ENCODE data around the gene CLASP1. TPM values are rescaled to one million over a fixed set of nuclear protein-coding genes. Genes with fewer than 3 reads are reported as not detected.

CLASP1 gene
- total and polyA plus RNA-seq, 2 of the 8 experiments (the other 6 are each of a cell fraction or from before 2014, with no cell fraction given), result 7.3 to 53.9 TPM

DNA sequence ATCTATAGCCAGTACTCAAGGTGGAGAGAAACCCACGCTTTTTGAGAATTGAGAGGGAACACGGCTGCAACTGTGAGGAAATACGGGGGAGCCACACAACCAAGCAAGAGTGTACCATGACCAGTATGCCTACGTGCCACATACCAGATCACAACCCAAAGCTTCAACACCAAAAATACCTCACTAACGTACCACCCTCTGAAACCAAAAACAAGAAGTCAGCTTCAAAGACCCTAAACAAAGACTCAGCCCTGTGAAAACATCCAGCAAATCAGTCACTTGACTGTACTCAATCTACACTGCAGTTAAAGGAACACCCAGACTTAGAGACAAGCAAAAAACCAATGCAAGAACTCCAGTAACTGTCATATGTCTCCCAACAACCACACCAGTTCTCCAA lies 101.6 kb downstream of the CLASP1 start:
- H2BK20ac ChIP-seq (ENCODE audit: low read length), result no peak overlapping the region
- H3K9me3 ChIP-seq (ENCODE audit: insufficient read depth in 2 of 2, low read depth in 1 of 2, low read length in 1 of 2), result no peaks in the 10 kb centered on the region
- H3K27me3 ChIP-seq (replicated peaks in 1 of 4; ENCODE audit: control insufficient read depth in 3 of 4, extremely low read depth in 1 of 4, insufficient read depth in 3 of 4, low read length in 3 of 4), result no peaks in the 10 kb centered on the region
- H2BK120ac ChIP-seq (replicated peaks; ENCODE audit: low read depth, low read length), result no peak overlapping the region
- H4K8ac ChIP-seq (ENCODE audit: extremely low read depth, insufficient read depth, low read length), result no peak overlapping the region
- no peak overlapping the region for H4K5ac ChIP-seq (ENCODE audit: insufficient read length, low read depth, low read length)
- H3K23ac ChIP-seq (ENCODE audit: insufficient read length), result no peak overlapping the region
- H3K36me3 ChIP-seq (ENCODE audit: control insufficient read depth in 2 of 4, insufficient read depth in 4 of 4, low read length in 3 of 4), result no peaks in the 10 kb centered on the region
- H3K14ac ChIP-seq (ENCODE audit: insufficient read length), result no peak overlapping the region
- H2AK5ac ChIP-seq (ENCODE audit: low read depth, low read length), result no peak overlapping the region
- WGBS, 2 experiments (ENCODE audit: extremely low coverage in 1 of 2, insufficient coverage in 1 of 2, insufficient read length in 1 of 2, insufficient replicate concordance in 2 of 2, low coverage in 1 of 2, low lambda C conversion rate in 2 of 2, missing lambda C conversion rate in 1 of 2), result 85% methylated on average over 5 of the region's 5 CpGs; no CpG with 5 or more reads in 1 of the 2 experiments
- H2BK15ac ChIP-seq (ENCODE audit: low read length), result 0 out of 2 replicates have a peak overlapping the region, but pooled peaks have one; percentile 46
- ChIA-PET CTCF (ENCODE audit: partially characterized antibody) (interaction anchor here (1.1 to 1.4 kb wide), 2 partner anchors 16 to 148 kb away, joined by 3 read pairs; no protein-coding TSS in a partner anchor), POLR2A (ENCODE audit: partially characterized antibody) (interaction anchor here (1.0 to 4.5 kb wide), 3 partner anchors 15 to 134 kb away, joined by 3 to 36 read pairs (median 3); partner anchors contain the start of gene RNU4ATAC)
- H3K56ac ChIP-seq (replicated peaks; ENCODE audit: insufficient read length, low read depth, low read length), result no peak overlapping the region
- H3K4me1 ChIP-seq (replicated peaks in 1 of 4; ENCODE audit: control insufficient read depth in 3 of 4, insufficient read depth in 4 of 4, low read length in 3 of 4), result peaks cover 0 to 3% (median 0%) of the 10 kb centered on the region in 4 experiments; a peak in 1 of 7 replicates
- H3K4me2 ChIP-seq (ENCODE audit: insufficient read depth in 1 of 2, low read depth in 2 of 2, low read length in 2 of 2), result no peak overlapping the region
- H3K4me3 ChIP-seq (ENCODE audit: extremely low read depth in 1 of 4, insufficient read depth in 2 of 4, low read depth in 3 of 4, low read length in 4 of 4), result no peak overlapping the region
- H3K79me2 ChIP-seq (ENCODE audit: control insufficient read depth in 1 of 2, insufficient read depth in 2 of 2, low read length in 2 of 2), result peaks cover 6 to 91% of the 10 kb centered on the region in 2 experiments; a peak in 3 of 4 replicates
- peak overlapping the region; percentile 30; the same call in 1 of the 2 replicates for H2BK5ac ChIP-seq (ENCODE audit: low read depth, low read length)
- no peak overlapping the region for H4K91ac ChIP-seq (replicated peaks; ENCODE audit: insufficient read length, low read length)
- DNase-seq (ENCODE audit: low read depth in 1 of 2, low spot score in 2 of 2) (no peak), FAIRE-seq (no peak)
- no peak overlapping the region for H2BK12ac ChIP-seq (ENCODE audit: low read depth, low read length)
- H3K79me1 ChIP-seq (ENCODE audit: low read depth, low read length), result peaks cover 15% of the 10 kb centered on the region
- no peak overlapping the region for H3K4ac ChIP-seq (replicated peaks; ENCODE audit: insufficient read length, low read depth, low read length)
- H3K27ac ChIP-seq (ENCODE audit: low read depth, low read length), result no peak overlapping the region
- no peak overlapping the region for H2AFZ ChIP-seq (ENCODE audit: low read length)
- H3K18ac ChIP-seq (ENCODE audit: extremely low read depth, low read length), result peak overlapping the region; percentile 13; the same call in 1 of the 2 replicates
- 0 out of 2 replicates have a peak, but pooled peaks cover 2% of the 10 kb centered on the region for H3K23me2 ChIP-seq (ENCODE audit: low read depth, low read length)
- H3K9ac ChIP-seq (replicated peaks in 1 of 4; ENCODE audit: extremely low read depth in 1 of 4, low read depth in 3 of 4, low read length in 3 of 4), result no peak overlapping the region
- peaks cover 0 to 4% of the 10 kb centered on the region in 2 experiments for H4K20me1 ChIP-seq (replicated peaks in 1 of 2; ENCODE audit: control insufficient read depth in 1 of 2, insufficient read depth in 2 of 2, low read length in 2 of 2)
- TF ChIP-seq JUND (IDR thresholded peaks at IDR 0.05; ENCODE audit: low read length), result no peak
- TF ChIP-seq POLR2AphosphoS5 (IDR thresholded peaks at IDR 0.05; ENCODE audit: low read depth, low read length), result no peak
- TF ChIP-seq, protein P1, sequence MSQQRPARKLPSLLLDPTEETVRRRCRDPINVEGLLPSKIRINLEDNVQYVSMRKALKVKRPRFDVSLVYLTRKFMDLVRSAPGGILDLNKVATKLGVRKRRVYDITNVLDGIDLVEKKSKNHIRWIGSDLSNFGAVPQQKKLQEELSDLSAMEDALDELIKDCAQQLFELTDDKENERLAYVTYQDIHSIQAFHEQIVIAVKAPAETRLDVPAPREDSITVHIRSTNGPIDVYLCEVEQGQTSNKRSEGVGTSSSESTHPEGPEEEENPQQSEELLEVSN (IDR thresholded peaks at IDR 0.05), result no peak
- TF ChIP-seq CTBP2 (IDR thresholded peaks at IDR 0.05; ENCODE audit: borderline replicate concordance, insufficient read depth, insufficient read length, low read length), result no peak
- TF ChIP-seq SRF (IDR thresholded peaks at IDR 0.05; ENCODE audit: low read depth, low read length), result no peak
- TF ChIP-seq, protein P2, sequence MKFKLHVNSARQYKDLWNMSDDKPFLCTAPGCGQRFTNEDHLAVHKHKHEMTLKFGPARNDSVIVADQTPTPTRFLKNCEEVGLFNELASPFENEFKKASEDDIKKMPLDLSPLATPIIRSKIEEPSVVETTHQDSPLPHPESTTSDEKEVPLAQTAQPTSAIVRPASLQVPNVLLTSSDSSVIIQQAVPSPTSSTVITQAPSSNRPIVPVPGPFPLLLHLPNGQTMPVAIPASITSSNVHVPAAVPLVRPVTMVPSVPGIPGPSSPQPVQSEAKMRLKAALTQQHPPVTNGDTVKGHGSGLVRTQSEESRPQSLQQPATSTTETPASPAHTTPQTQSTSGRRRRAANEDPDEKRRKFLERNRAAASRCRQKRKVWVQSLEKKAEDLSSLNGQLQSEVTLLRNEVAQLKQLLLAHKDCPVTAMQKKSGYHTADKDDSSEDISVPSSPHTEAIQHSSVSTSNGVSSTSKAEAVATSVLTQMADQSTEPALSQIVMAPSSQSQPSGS (IDR thresholded peaks at IDR 0.05; ENCODE audit: low read length), result no peak
- TF ChIP-seq JUN (IDR thresholded peaks at IDR 0.05; ENCODE audit: low read depth, low read length), result no peak
- TF ChIP-seq TAF7 (optimal IDR thresholded peaks at IDR 0.05; ENCODE audit: borderline replicate concordance, low read depth, low read length), result no peak
- TF ChIP-seq ZNF274 (IDR thresholded peaks at IDR 0.05; ENCODE audit: borderline replicate concordance, extremely low read depth, low read length), result no peak
- TF ChIP-seq, protein P3, sequence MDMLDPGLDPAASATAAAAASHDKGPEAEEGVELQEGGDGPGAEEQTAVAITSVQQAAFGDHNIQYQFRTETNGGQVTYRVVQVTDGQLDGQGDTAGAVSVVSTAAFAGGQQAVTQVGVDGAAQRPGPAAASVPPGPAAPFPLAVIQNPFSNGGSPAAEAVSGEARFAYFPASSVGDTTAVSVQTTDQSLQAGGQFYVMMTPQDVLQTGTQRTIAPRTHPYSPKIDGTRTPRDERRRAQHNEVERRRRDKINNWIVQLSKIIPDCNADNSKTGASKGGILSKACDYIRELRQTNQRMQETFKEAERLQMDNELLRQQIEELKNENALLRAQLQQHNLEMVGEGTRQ (IDR thresholded peaks at IDR 0.05; ENCODE audit: low read length), result no peak

Data from H1 (cell line).